Common myeloid progenitor, CD34-positive (primary cell): ENCODE measurements around the gene RET.
A peak's percentile ranks its signal among the peaks of the same experiment; 100 is the strongest.

Source experiments
- CTCF ChIA-PET: fragments of 350-600 bp; sonication (Branson Sonifier 250); formaldehyde crosslinking; loops from one replicate; lab custom pipeline; 2021; ENCODE audit warnings: antibody characterized with exemption; lab: Charles Lee
- POLR2A ChIA-PET: fragments of 350-600 bp; sonication (Branson Sonifier 250); formaldehyde crosslinking; loops from one replicate; lab custom pipeline; 2021; ENCODE audit warnings: antibody characterized with exemption; lab: Charles Lee
- DNase-seq, 3 donors: peaks; one replicate each; pipeline versions ENCODE4 v3.0.0 to v3.0.0-alpha.2; 2013
- H3K27ac ChIP-seq, 2 experiments: 1 replicate in 1 of 2; 2 replicates in 1 of 2; pipeline ENCODE4 v1.7.0; 2013; ENCODE audit warnings: inconsistent platforms in 2 of 2, low read length in 2 of 2, mild to moderate bottlenecking in 2 of 2, low read depth in 1 of 2, moderate library complexity in 1 of 2; ENCODE audit not compliant: severe bottlenecking in 2 of 2, insufficient read depth in 1 of 2, poor library complexity in 1 of 2
- H3K27me3 ChIP-seq, 5 experiments: replicated peaks in 2 of 5; 1 replicate in 3 of 5; 2 replicates in 2 of 5; pipeline versions ENCODE4 v1.6.1 to v1.7.0; 2013; ENCODE audit warnings: low read length in 4 of 5, mild to moderate bottlenecking in 2 of 5, moderate library complexity in 2 of 5, inconsistent platforms in 1 of 5; ENCODE audit not compliant: insufficient read depth in 5 of 5, control insufficient read depth in 4 of 5
- H3K36me3 ChIP-seq, 4 experiments: 1 replicate in 2 of 4; 2 replicates in 2 of 4; pipeline versions ENCODE4 v1.6.1 to v1.7.0; 2013; ENCODE audit warnings: low read length in 3 of 4, control low read depth in 1 of 4, mild to moderate bottlenecking in 1 of 4; ENCODE audit not compliant: control insufficient read depth in 4 of 4, insufficient read depth in 4 of 4
- H3K4me1 ChIP-seq, 4 experiments: 1 replicate in 3 of 4; 2 replicates in 1 of 4; pipeline versions ENCODE4 v1.6.1 to v1.7.1; 2013; ENCODE audit warnings: low read length in 3 of 4, mild to moderate bottlenecking in 3 of 4, control low read depth in 1 of 4, inconsistent platforms in 1 of 4, moderate library complexity in 1 of 4; ENCODE audit not compliant: control insufficient read depth in 4 of 4, insufficient read depth in 4 of 4; ENCODE audit errors: control extremely low read depth in 1 of 4
- H3K4me3 ChIP-seq, 7 experiments: 1 replicate in 4 of 7; 2 replicates in 3 of 7; pipeline versions ENCODE4 v1.5.1 to v1.7.0; 2013; ENCODE audit warnings: mild to moderate bottlenecking in 7 of 7, low read length in 6 of 7, moderate library complexity in 6 of 7, inconsistent platforms in 2 of 7, low read depth in 2 of 7, control low read depth in 1 of 7; ENCODE audit not compliant: insufficient read depth in 4 of 7, control insufficient read depth in 1 of 7; ENCODE audit errors: extremely low read depth in 1 of 7
- H3K9me3 ChIP-seq, 5 experiments: 1 replicate in 4 of 5; 2 replicates in 1 of 5; pipeline versions ENCODE4 v1.6.1 to v1.7.1; 2013; ENCODE audit warnings: low read length in 4 of 5, mild to moderate bottlenecking in 2 of 5, inconsistent platforms in 1 of 5, low read depth in 1 of 5, moderate library complexity in 1 of 5; ENCODE audit not compliant: control insufficient read depth in 4 of 5, insufficient read depth in 2 of 5; ENCODE audit errors: control extremely low read depth in 1 of 5
- WGBS: methylation state at CpG from one replicate; pipeline ENCODE4 v1.1.5; 2013; ENCODE audit not compliant: insufficient coverage; 5-methylcytosine and 5-hydroxymethylcytosine counted together

The RET gene

GRCh38 chr10:43077421-43078171, 727 bp downstream of the RET start:
- CTCF ChIA-PET: interaction anchor here (1.5 to 3.9 kb wide), 4 partner anchors 10 to 325 kb away, joined by 3 to 39 read pairs (median 13); no protein-coding TSS in a partner anchor
- 13% methylated on average over 52 of the region's 72 CpGs for WGBS
- H3K4me1 ChIP-seq: peaks cover 2 to 62% (median 51%) of the 10 kb centered on the region in 4 experiments
- H3K27me3 ChIP-seq: peaks cover 0 to 42% (median 25%) of the 10 kb centered on the region in 5 experiments
- H3K27ac ChIP-seq: no peak overlapping the region
- no peaks in the 10 kb centered on the region for H3K36me3 ChIP-seq
- H3K4me3 ChIP-seq: peak overlapping the region in 6 of 7 experiments; percentile 43 to 72 (median 51)
- DNase-seq: peak in 1 of 3 donors; percentile 17
- H3K9me3 ChIP-seq: no peaks in the 10 kb centered on the region
- POLR2A ChIA-PET: no interaction called here

GRCh38 chr10:43078175-43078985, 1.5 kb downstream of the RET start:
- Histone ChIP-seq H3K4me1 (peaks cover 2 to 70% (median 59%) of the 10 kb centered on the region in 4 experiments), H3K27ac (no peak overlapping the region), H3K9me3 (no peaks in the 10 kb centered on the region), H3K4me3 (no peak overlapping the region), H3K27me3 (peaks cover 0 to 42% (median 25%) of the 10 kb centered on the region in 5 experiments), H3K36me3 (no peaks in the 10 kb centered on the region)
- CTCF ChIA-PET: interaction anchor here (0.8 to 3.9 kb wide), 15 partner anchors 9 to 325 kb away, joined by 3 to 39 read pairs (median 6); no protein-coding TSS in a partner anchor
- POLR2A ChIA-PET: interaction anchor here (1.1 kb wide), 1 partner anchor 24 kb away, joined by 3 read pairs; no protein-coding TSS in a partner anchor
- 61% methylated on average over 12 of the region's 14 CpGs for WGBS
- DNase-seq: peak; percentile 33 to 72 (median 64)

GRCh38 chr10:43078986-43079273, 2.1 kb downstream of the RET start:
- no peaks in the 10 kb centered on the region for H3K36me3 ChIP-seq
- H3K4me1 ChIP-seq: peaks cover 2 to 76% (median 65%) of the 10 kb centered on the region in 4 experiments
- H3K27me3 ChIP-seq: peaks cover 0 to 42% (median 24%) of the 10 kb centered on the region in 5 experiments
- 64% methylated on average over 9 of the region's 10 CpGs for whole genome bisulfite sequencing
- ChIA-PET POLR2A (interaction anchor here (1.1 kb wide), 1 partner anchor 24 kb away, joined by 3 read pairs; no protein-coding TSS in a partner anchor), CTCF (interaction anchor here (0.8 to 3.9 kb wide), 17 partner anchors 9 to 243 kb away, joined by 3 to 39 read pairs (median 6); no protein-coding TSS in a partner anchor)
- no peaks in the 10 kb centered on the region for H3K9me3 ChIP-seq
- H3K27ac ChIP-seq: no peak overlapping the region
- no peak overlapping the region for H3K4me3 ChIP-seq
- DNase-seq: peak; percentile 40 to 71 (median 66)

GRCh38 chr10:43079856-43080255, 3.0 kb downstream of the RET start:
- POLR2A ChIA-PET: no interaction called here
- no peaks in the 10 kb centered on the region for H3K9me3 ChIP-seq
- no peaks in the 10 kb centered on the region for H3K36me3 ChIP-seq
- peaks cover 0 to 37% (median 18%) of the 10 kb centered on the region in 5 experiments for H3K27me3 ChIP-seq
- no peak overlapping the region for H3K27ac ChIP-seq
- peak; percentile 39 to 81 (median 76) for DNase-seq
- CTCF ChIA-PET: interaction anchor here (0.9 to 3.9 kb wide), 12 partner anchors 8 to 229 kb away, joined by 3 to 39 read pairs (median 9); no protein-coding TSS in a partner anchor
- 54% methylated on average over 2 of the region's 3 CpGs for WGBS
- no peak overlapping the region for H3K4me3 ChIP-seq
- H3K4me1 ChIP-seq: peaks cover 2 to 85% (median 74%) of the 10 kb centered on the region in 4 experiments

GRCh38 chr10:43082087-43082486, 5.2 kb downstream of the RET start:
- H3K36me3 ChIP-seq: no peaks in the 10 kb centered on the region

GRCh38 chr10:43082746-43083145, 5.9 kb downstream of the RET start:
- peaks cover 2 to 71% (median 63%) of the 10 kb centered on the region in 4 experiments for H3K4me1 ChIP-seq
- CTCF ChIA-PET: interaction anchor here (1.0 to 2.1 kb wide), 5 partner anchors 10 to 218 kb away, joined by 3 to 8 read pairs (median 4); no protein-coding TSS in a partner anchor
- no peak overlapping the region for H3K27ac ChIP-seq
- H3K27me3 ChIP-seq: peaks cover 0 to 12% (median 8%) of the 10 kb centered on the region in 5 experiments
- H3K36me3 ChIP-seq: no peaks in the 10 kb centered on the region
- peak; percentile 51 to 91 (median 89) for DNase-seq
- POLR2A ChIA-PET: interaction anchor here (1.0 kb wide), 1 partner anchor 10 kb away, joined by 3 read pairs; no protein-coding TSS in a partner anchor
- H3K4me3 ChIP-seq: peak overlapping the region in 3 of 7 experiments; percentile 11 to 38 (median 19)
- 14% methylated on average over 6 of the region's 7 CpGs for WGBS
- no peaks in the 10 kb centered on the region for H3K9me3 ChIP-seq

More at GRCh38 chr10:43082087-43082486, 5.2 kb downstream of the RET start:
- peaks cover 0 to 17% (median 9%) of the 10 kb centered on the region in 5 experiments for H3K27me3 ChIP-seq
- no peaks in the 10 kb centered on the region for H3K9me3 ChIP-seq
- H3K4me3 ChIP-seq: no peak overlapping the region
- 94% methylated on average over 3 of the region's 4 CpGs for WGBS
- ChIA-PET CTCF (interaction anchor here (0.7 to 2.1 kb wide), 5 partner anchors 11 to 217 kb away, joined by 3 to 8 read pairs (median 4); no protein-coding TSS in a partner anchor), POLR2A (no interaction called here)
- no peak overlapping the region for H3K27ac ChIP-seq
- peaks cover 2 to 77% (median 69%) of the 10 kb centered on the region in 4 experiments for H3K4me1 ChIP-seq
- no peak for DNase-seq
